ENCODE results near the gene NIT1. TPM values are rescaled to one million over a fixed set of nuclear protein-coding genes. Genes with fewer than 3 reads are reported as not detected.

The NIT1 gene
- total and polyA plus RNA-seq, 2 of the 8 experiments (the other 6 are each of a cell fraction or from before 2014, with no cell fraction given), result 33.0 to 40.4 TPM

- CTCF ChIA-PET (ENCODE audit: partially characterized antibody), result interaction anchor here (0.6 to 1.1 kb wide), 2 partner anchors 11 to 13 kb away, joined by 3 to 4 read pairs; no protein-coding TSS in a partner anchor
- no peak overlapping the region for H2BK12ac ChIP-seq (ENCODE audit: low read depth, low read length)
- no peaks in the 10 kb centered on the region for H3K27me3 ChIP-seq (replicated peaks in 1 of 4; ENCODE audit: control insufficient read depth in 3 of 4, extremely low read depth in 1 of 4, insufficient read depth in 3 of 4, low read length in 3 of 4)
- H2BK20ac ChIP-seq (ENCODE audit: low read length), result no peak overlapping the region
- no peak overlapping the region for H3K27ac ChIP-seq (ENCODE audit: low read depth, low read length)
- H4K8ac ChIP-seq (ENCODE audit: extremely low read depth, insufficient read depth, low read length), result no peak overlapping the region
- no peak overlapping the region for H4K5ac ChIP-seq (ENCODE audit: insufficient read length, low read depth, low read length)
- no peak overlapping the region for H2AFZ ChIP-seq (ENCODE audit: low read length)
- no peak overlapping the region for H2BK120ac ChIP-seq (replicated peaks; ENCODE audit: low read depth, low read length)
- H3K23me2 ChIP-seq (ENCODE audit: low read depth, low read length), result peaks cover 9% of the 10 kb centered on the region
- no peak overlapping the region for H2AK5ac ChIP-seq (ENCODE audit: low read depth, low read length)
- peaks cover 6% of the 10 kb centered on the region for H3K79me1 ChIP-seq (ENCODE audit: low read depth, low read length)
- POLR2A ChIA-PET (ENCODE audit: partially characterized antibody), result interaction anchor here (1.8 kb wide), 1 partner anchor 8 kb away, joined by 6 read pairs; no protein-coding TSS in a partner anchor
- peaks cover 2 to 11% of the 10 kb centered on the region in 2 experiments for H4K20me1 ChIP-seq (replicated peaks in 1 of 2; ENCODE audit: control insufficient read depth in 1 of 2, insufficient read depth in 2 of 2, low read length in 2 of 2)
- no peak overlapping the region for H3K14ac ChIP-seq (ENCODE audit: insufficient read length)
- H4K91ac ChIP-seq (replicated peaks; ENCODE audit: insufficient read length, low read length), result no peak overlapping the region
- H3K4me3 ChIP-seq (ENCODE audit: extremely low read depth in 1 of 4, insufficient read depth in 2 of 4, low read depth in 3 of 4, low read length in 4 of 4), result no peak overlapping the region
- no peak overlapping the region for H3K4ac ChIP-seq (replicated peaks; ENCODE audit: insufficient read length, low read depth, low read length)
- no peak overlapping the region for H3K4me2 ChIP-seq (ENCODE audit: insufficient read depth in 1 of 2, low read depth in 2 of 2, low read length in 2 of 2)
- no peak overlapping the region for H2BK5ac ChIP-seq (ENCODE audit: low read depth, low read length)
- peaks cover 0 to 60% of the 10 kb centered on the region in 2 experiments; a peak in 3 of 4 replicates for H3K79me2 ChIP-seq (ENCODE audit: control insufficient read depth in 1 of 2, insufficient read depth in 2 of 2, low read length in 2 of 2)
- no peak overlapping the region for H3K23ac ChIP-seq (ENCODE audit: insufficient read length)
- H3K36me3 ChIP-seq (ENCODE audit: control insufficient read depth in 2 of 4, insufficient read depth in 4 of 4, low read length in 3 of 4), result peaks cover 2 to 49% (median 15%) of the 10 kb centered on the region in 4 experiments; a peak in 7 of 8 replicates
- H3K9ac ChIP-seq (replicated peaks in 1 of 4; ENCODE audit: extremely low read depth in 1 of 4, low read depth in 3 of 4, low read length in 3 of 4), result no peak overlapping the region
- no peaks in the 10 kb centered on the region for H3K9me3 ChIP-seq (ENCODE audit: insufficient read depth in 2 of 2, low read depth in 1 of 2, low read length in 1 of 2)
- WGBS, 2 experiments (ENCODE audit: extremely low coverage in 1 of 2, insufficient coverage in 1 of 2, insufficient read length in 1 of 2, insufficient replicate concordance in 2 of 2, low coverage in 1 of 2, low lambda C conversion rate in 2 of 2, missing lambda C conversion rate in 1 of 2), result 91% methylated on average over 4 of the region's 4 CpGs; no CpG with 5 or more reads in 1 of the 2 experiments
- TF ChIP-seq TBP (IDR thresholded peaks at IDR 0.05; ENCODE audit: low read depth, low read length) (no peak), YY1 (IDR thresholded peaks at IDR 0.05; ENCODE audit: low read depth, low read length) (no peak), NANOG (IDR thresholded peaks at IDR 0.05; ENCODE audit: insufficient read depth, low read depth, low read length, poor library complexity, severe bottlenecking) (no peak), SAP30 (IDR thresholded peaks at IDR 0.05; ENCODE audit: insufficient read depth, insufficient replicate concordance, low read length) (no peak)
- no peak overlapping the region for H3K18ac ChIP-seq (ENCODE audit: extremely low read depth, low read length)
- no peak overlapping the region for H2BK15ac ChIP-seq (ENCODE audit: low read length)
- no peak for FAIRE-seq
- no peak overlapping the region for H3K56ac ChIP-seq (replicated peaks; ENCODE audit: insufficient read length, low read depth, low read length)
- no peak for DNase-seq (ENCODE audit: low read depth in 1 of 2, low spot score in 2 of 2)
- H3K4me1 ChIP-seq (replicated peaks in 1 of 4; ENCODE audit: control insufficient read depth in 3 of 4, insufficient read depth in 4 of 4, low read length in 3 of 4), result no peaks in the 10 kb centered on the region; a peak in 1 of 7 replicates
These were observed 10.9 kb downstream of the NIT1 start for GRCh38 chr1:161128591-161129420.

All from H1 (cell line).